HG03558 (cell line): ENCODE results near the gene ELOVL5.
"Not testable (repeated sequence)": the region's sequence is repeated elsewhere in the genome, so short reads cannot be mapped to it uniquely, and the experiment has no call there.

Experiments
- ATAC-seq: cut with Tn5 transposase; IDR thresholded peaks from one replicate; pipeline ENCODE4 v1.9.1; 2021; ENCODE audit warnings: moderate number of reproducible peaks; ENCODE audit not compliant: unreplicated experiment; ENCODE audit errors: extremely low read depth

The ELOVL5 gene

GRCh38 chr6:53360093-53360912 is 11.6 kb upstream of the ELOVL5 start:
- no peak for ATAC-seq

GRCh38 chr6:53359843-53360092 is 11.0 kb upstream of the ELOVL5 start:
- no peak for ATAC-seq

GRCh38 chr6:53359095-53359842 is 10.5 kb upstream of the ELOVL5 start:
- peak; percentile 86 for ATAC-seq

- no peak for ATAC-seq
Observed at GRCh38 chr6:53358440-53359094, 9.8 kb upstream of the ELOVL5 start.

GRCh38 chr6:53357576-53358360 is 9.0 kb upstream of the ELOVL5 start:
- ATAC-seq: no peak

- ATAC-seq: no peak
Observed at GRCh38 chr6:53353624-53354023, 4.9 kb upstream of the ELOVL5 start.

GRCh38 chr6:53352360-53352759 is 3.6 kb upstream of the ELOVL5 start:
- no peak for ATAC-seq

DNA sequence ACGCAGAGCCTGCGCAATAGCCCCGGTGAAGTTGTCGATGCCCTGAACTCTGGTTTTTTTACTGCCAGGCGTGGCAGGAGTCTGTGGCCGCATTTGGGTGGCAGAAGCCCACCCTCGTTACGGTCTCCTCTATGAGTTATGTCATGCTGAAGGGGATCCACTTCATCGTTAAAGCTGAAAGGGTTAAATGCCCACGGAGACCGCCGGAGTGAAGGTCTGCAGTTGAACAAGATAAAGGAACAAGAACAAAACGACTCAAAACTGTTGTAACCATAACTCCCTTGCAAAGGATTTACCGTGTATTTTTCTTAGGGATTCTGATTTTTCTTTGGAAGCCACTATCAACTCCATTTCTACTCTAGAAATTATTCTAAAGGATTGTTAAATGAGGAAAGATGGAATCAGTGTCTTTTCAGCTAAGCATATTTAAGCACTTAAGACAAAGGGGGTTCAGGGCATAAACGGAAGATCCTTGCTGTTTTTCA is 501 bp upstream of the ELOVL5 start:
- no peak for ATAC-seq

DNA sequence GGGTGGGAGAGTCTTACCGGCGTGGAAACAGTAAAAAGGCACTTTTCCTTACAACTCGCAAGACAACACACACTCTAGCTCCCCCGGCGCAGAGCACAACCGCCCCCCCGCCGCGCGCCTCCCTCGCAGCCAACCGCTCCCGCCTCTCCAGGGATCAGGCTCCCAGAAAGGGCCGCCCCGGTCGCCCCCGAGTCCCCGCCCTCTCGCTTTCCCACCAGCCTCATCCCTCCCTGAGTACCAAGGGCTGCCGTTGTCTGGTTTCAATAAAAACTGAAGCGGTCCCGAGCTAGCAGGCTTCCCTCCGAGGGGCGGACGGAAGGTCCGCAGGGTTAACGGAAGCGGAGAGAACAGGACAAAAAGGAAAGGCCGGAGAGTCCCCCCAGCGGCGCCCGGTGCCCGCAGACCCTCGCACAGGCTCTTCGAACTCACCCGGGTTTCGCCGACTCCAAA is 804 bp downstream of the ELOVL5 start:
- ATAC-seq: peak; percentile 5

GRCh38 chr6:53347250-53347920 is 1.4 kb downstream of the ELOVL5 start:
- no peak for ATAC-seq

DNA sequence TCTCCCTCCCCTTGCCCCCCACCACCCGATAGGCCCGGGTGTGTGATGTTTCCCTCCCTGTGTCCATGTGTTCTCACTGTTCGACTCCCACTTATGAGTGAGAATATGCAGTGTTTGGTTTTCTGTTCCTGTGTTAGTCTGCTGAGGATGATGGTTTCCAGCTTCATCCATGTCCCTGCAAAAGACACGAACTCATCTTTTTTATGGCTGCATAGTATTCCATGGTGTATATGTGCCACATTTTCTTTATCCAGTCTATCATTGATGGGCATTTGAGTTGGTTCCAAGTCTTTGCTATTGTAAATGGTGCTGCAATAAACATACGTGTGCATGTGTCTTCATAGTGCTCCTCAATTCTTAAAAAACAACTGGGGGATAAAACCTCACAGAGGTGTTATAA is 2.7 kb downstream of the ELOVL5 start:
- not testable (repeated sequence) for ATAC-seq

- ATAC-seq: no peak
Observed at GRCh38 chr6:53344969-53345368, 3.8 kb downstream of the ELOVL5 start.

DNA sequence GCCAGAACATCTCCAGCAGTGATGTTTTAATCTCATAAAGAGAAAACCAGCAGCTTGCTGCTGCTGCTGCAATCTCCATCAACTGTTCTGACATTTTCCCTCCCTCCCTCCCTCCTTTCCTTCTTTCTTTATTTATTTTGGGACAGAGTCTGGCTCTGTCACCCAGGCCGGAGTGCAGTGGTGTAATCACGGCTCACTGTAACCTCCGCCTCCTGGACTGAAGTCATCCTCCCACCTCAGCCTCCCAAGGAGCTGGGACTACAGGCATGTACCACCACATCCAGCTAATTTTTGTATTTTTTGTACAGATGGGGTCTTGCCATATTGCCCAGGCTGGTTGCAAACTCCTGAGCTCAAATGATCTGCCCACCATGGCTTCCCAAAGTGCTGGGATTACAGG is 5.7 kb downstream of the ELOVL5 start:
- ATAC-seq: no peak

- ATAC-seq: no peak
Observed at GRCh38 chr6:53342217-53342616, 6.5 kb downstream of the ELOVL5 start.

- no peak for ATAC-seq
Observed at GRCh38 chr6:53340536-53340935, 8.2 kb downstream of the ELOVL5 start.

DNA sequence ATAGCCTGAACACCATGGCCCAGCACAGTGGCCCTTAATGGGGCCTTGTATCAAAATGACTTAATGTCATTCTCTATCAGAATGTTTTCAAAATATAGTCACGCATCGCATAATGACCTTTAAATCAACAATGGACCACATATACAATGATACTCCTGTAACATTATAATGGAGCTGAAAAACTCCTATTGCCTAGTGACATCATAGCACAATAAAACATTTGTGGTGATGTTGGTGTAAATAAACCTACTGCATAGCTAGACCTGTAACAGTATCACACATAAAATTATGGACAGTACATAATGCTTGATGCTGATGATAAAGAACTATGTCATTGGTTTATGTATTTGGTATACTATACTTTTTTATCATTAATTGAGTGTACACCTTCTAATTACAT is 9.3 kb downstream of the ELOVL5 start:
- no peak for ATAC-seq

- no peak for ATAC-seq
Observed at GRCh38 chr6:53338304-53338703, 10.4 kb downstream of the ELOVL5 start.

DNA sequence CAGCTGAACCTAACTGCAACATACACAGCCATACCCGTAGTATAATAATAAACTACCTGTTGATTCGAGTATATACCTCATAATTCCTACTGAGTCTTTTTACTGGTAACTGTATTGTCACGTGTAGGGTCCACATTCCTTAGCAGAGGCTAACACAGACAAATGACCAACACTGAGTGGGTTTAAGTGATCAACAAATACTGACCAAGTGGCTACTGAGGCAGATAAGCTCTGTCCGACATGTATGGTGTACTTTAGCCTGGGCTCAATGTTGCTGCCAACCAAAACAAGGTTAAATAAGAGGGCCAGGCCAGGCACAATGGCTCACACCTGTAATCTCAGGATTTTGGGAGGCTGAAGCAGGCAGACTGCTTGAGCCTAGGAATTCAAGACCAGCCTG is 12.7 kb downstream of the ELOVL5 start:
- no peak for ATAC-seq

DNA sequence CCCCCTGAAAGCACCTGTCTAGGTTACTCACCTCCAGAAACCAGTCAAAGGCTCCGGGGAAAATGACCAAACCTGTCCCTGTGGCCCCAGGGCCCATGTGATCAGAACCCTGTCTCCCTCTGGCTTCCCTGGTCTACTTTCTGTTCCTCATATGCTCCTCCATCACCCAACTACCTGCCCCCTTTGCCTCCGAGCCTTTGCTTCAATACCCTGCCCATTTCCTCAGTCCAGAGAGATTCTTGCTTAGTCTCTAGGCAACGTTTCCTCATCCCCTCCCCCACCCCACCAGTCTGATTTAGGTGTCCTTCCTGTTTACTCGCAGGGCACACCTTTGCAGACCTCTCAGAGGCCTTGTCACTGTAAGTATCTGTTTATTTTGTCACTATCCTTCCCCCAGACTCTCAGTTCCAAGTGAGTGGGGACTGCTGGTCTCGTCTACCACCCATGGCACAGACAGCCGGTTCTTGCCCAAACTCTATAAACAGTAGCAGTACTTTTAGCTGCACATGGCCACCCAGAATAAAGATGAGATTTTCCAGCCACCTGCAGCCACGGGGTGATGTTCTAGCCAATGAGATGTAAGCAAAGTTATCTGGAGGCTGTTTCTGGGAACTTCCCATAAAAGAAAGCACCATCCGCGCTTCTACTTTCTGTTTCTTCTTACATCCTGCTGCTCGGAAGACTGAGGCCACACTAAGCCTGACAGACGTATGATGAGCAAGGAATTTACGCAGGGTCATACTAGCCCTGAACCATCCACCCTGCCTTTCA is 13.3 kb downstream of the ELOVL5 start:
- ATAC-seq: peak; percentile 68
